Activated naive CD8-positive, alpha-beta T cell treated with anti-CD3 and anti-CD28 coated beads for 36 hours (primary cell): Measurements from ENCODE around the gene TIMM22. TPM values are rescaled to one million over a fixed set of nuclear protein-coding genes. Genes with fewer than 3 reads are reported as not detected.

Experiments
- DNase-seq: peaks from one replicate; pipeline ENCODE4 v3.0.0; 2021
- H3K27ac Mint-ChIP-seq: one replicate; pipeline ENCODE4 v1.8.0; 2022; ENCODE audit warnings: mild to moderate bottlenecking, moderate library complexity, mixed read lengths
- H3K27me3 Mint-ChIP-seq: one replicate; pipeline ENCODE4 v1.8.0; 2022; ENCODE audit warnings: mild to moderate bottlenecking, mixed read lengths
- H3K36me3 Mint-ChIP-seq: one replicate; pipeline ENCODE4 v1.8.0; 2021; ENCODE audit warnings: mild to moderate bottlenecking, mixed read lengths
- H3K4me1 Mint-ChIP-seq: one replicate; pipeline ENCODE4 v1.8.0; 2021; ENCODE audit warnings: mixed read lengths
- H3K4me3 Mint-ChIP-seq: one replicate; pipeline ENCODE4 v1.8.0; 2022; ENCODE audit warnings: mild to moderate bottlenecking, moderate library complexity, mixed read lengths
- H3K9me3 Mint-ChIP-seq: one replicate; pipeline ENCODE4 v1.8.0; 2022; ENCODE audit warnings: mixed read lengths
- total RNA-seq, 2 experiments: library from RNA; stranded (reverse); gene quantifications; one replicate each; pipeline ENCODE4 v1.2.3, GENCODE V29; 2021

TIMM22 gene
- total RNA-seq, 2 experiments from 2014 or later: 15.4 to 16.9 TPM

DNA sequence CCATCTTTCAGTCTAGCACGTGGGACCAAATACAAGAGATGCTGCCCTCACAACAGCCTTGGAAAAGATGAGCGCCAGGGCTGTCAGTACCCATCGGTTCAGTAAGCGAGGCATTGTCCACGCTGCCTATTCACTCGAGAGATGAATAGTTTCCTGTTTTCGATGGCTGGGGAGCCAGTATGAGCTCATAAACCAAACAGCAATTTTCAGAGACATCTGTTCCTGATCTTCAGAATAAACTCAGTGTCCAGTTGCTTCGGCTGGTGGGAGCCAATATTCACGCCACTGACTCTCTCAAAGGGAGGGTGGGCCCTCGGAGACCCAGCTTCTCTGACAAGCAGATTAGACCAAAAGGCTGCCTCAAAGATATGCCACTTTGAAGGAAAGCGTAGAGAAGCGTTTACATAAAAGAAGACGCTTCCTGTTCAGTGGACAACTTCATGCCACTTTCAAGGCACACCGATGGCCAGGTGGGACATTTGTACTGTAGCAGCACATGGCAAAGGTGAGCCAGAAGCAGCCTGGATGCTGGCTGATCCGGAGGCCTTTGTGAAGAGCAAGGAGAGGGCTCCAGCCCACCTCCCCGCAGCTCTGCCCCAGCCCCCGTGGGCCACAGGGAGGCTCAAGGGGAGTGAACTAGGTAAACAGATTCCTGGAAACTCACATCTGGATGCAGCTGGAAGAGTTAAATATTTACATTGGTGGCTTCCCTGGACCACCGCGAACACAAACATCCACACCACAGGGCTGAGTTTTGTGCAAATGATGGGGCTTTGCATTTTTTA lies 6.0 kb downstream of the TIMM22 start:
- Mint-ChIP-seq H3K4me1 (peaks cover 26% of the 10 kb centered on the region), H3K27me3 (no peaks in the 10 kb centered on the region), H3K4me3 (no peak overlapping the region), H3K27ac (no peak overlapping the region), H3K9me3 (no peaks in the 10 kb centered on the region), H3K36me3 (peaks cover 18% of the 10 kb centered on the region)
- no peak for DNase-seq

DNA sequence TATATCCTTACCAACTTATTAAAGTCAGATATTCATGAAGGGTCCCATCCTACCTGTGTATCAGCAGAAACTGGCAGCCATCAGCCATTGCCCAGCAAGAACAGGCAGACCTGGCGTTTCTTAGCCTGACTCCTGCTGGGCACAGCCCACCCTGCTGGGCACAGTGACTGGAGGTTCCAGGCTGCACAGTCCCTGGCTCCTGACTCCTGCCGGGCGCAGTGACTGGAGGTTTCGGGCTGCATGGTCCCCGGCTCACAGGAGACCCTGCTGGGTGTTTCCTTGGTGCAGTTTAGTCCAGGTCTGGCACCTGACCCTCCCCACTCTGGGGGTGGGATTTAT lies 6.7 kb downstream of the TIMM22 start:
- no peak for DNase-seq
- H3K36me3 Mint-ChIP-seq: peaks cover 16% of the 10 kb centered on the region
- no peaks in the 10 kb centered on the region for H3K27me3 Mint-ChIP-seq
- no peak overlapping the region for H3K4me3 Mint-ChIP-seq
- peaks cover 21% of the 10 kb centered on the region for H3K4me1 Mint-ChIP-seq
- no peak overlapping the region for H3K27ac Mint-ChIP-seq
- no peaks in the 10 kb centered on the region for H3K9me3 Mint-ChIP-seq

DNA sequence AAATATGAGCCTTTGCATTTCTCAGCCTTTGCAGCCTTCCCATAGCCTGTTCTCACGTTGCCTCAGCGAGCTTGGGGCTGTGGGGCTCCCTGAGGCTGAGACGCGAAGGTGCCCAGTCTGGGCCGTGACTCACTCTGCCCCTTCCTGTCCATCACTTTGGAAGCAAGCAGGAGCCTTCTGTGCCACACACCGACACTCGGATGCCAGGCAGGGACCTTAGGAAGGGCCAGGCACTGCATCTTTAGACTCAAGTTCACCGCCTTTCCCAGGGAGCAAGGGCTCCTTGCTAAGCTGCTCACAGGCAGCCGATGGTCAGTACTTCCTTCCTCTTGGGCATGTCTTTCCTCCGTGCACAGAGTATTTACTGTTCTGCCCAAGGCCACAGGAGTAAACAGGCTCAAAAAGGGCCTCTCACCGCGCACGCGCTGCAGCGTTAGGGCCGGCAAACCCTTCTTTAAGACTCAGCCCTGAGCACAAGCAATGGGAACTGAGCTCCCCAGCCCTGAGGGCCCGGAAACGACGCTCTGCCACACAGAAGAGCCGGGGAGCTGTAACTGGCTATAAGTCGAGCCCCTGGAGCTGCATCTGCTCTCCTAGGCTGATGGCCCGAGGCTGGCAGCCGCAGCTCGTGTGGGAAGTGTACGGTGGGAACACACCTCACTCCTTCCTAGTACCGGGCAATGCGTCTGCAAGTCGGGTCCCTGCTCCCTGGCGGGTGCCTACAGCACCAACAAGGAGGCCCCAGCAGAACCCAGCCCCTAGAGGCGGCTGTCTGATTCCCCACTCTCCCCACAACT lies 7.2 kb downstream of the TIMM22 start:
- Mint-ChIP-seq H3K27me3 (no peaks in the 10 kb centered on the region), H3K4me3 (no peak overlapping the region), H3K36me3 (peaks cover 16% of the 10 kb centered on the region), H3K9me3 (no peaks in the 10 kb centered on the region), H3K4me1 (peaks cover 16% of the 10 kb centered on the region), H3K27ac (no peak overlapping the region)
- DNase-seq: no peak

DNA sequence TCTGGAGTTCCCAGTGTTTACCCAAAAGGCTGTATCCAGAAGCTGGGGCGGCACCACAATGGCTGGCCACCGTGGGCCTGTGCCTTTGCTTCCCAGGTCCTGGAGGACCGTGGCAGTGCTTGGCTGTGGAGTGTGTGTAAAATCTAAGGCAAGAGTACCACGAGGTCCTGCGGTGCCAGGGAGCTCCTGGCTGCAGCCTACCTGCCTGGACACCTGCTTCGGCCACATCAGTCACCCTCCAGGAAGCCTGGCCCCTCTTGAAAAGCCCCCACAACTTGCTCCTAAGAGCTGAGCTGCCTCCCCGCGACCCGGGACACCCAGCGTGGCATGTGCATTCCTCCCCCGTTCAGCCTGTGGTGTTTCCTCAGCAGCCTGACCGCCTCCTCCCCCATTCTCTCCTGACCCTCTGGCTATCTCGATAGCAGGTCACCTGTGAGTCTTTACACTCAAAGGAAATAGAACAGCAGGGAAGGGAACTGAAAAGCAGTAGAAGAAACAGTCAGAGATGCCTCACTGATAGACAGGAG lies 7.9 kb downstream of the TIMM22 start:
- H3K36me3 Mint-ChIP-seq: peaks cover 11% of the 10 kb centered on the region
- H3K4me3 Mint-ChIP-seq: no peak overlapping the region
- no peaks in the 10 kb centered on the region for H3K9me3 Mint-ChIP-seq
- DNase-seq: no peak
- peaks cover 12% of the 10 kb centered on the region for H3K4me1 Mint-ChIP-seq
- H3K27ac Mint-ChIP-seq: no peak overlapping the region
- H3K27me3 Mint-ChIP-seq: no peaks in the 10 kb centered on the region

DNA sequence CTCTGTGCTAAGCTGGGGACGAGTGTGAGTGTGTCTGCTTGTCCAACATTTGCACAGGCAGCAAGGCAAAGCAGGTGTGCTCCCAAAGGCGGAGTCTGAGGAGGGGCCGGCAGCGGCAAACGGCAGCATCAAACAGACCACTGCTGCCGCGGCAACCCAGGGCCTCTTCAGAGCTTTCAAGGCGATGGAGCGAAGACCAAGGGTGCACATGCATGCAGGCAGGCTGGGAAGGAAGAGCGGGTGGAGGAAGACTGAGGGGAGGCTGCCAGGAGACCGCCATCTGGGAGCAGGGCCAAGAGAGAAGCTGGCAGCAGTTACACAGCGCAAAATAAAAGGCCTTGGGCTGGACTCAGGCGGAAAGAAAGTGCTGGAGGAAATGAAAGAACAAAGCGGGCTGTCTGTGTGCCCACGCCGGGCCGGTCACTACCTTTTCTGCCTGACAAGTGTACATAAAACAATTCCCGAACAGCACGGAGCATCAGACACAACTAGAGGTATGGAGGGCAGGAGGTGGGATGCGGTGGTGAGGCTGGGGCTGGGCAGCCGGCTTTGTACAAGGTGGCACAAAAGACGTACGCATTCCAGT lies 8.5 kb downstream of the TIMM22 start:
- DNase-seq: no peak
- Mint-ChIP-seq H3K9me3 (no peaks in the 10 kb centered on the region), H3K36me3 (peaks cover 8% of the 10 kb centered on the region), H3K4me3 (peak overlapping the region; percentile 22), H3K27ac (peak overlapping the region; percentile 47), H3K27me3 (no peaks in the 10 kb centered on the region), H3K4me1 (peaks cover 12% of the 10 kb centered on the region)

DNA sequence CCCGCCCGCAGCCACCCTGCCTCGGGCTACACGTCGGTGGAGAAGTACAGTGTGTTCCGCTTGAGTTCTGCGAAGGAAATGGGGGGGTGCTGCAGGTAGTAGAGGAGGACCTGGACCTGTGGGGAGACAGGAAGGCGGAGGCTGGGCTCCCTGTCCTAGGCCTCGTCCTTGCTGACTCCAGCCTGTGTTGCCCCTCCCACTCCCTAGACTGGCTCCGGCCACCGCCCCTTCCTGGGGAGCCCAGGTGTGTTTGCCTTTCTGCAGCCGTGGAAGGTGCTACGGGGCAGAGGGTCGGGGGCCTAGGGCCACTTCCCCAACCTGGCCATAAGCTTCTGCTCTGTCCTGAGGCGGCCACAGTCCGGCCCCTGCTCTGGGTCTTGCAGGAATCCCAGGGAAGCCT lies 9.1 kb downstream of the TIMM22 start:
- Mint-ChIP-seq H3K4me1 (peaks cover 12% of the 10 kb centered on the region), H3K27me3 (no peaks in the 10 kb centered on the region), H3K9me3 (no peaks in the 10 kb centered on the region), H3K27ac (peak overlapping the region; percentile 47), H3K4me3 (no peak overlapping the region), H3K36me3 (peaks cover 5% of the 10 kb centered on the region)
- no peak for DNase-seq

DNA sequence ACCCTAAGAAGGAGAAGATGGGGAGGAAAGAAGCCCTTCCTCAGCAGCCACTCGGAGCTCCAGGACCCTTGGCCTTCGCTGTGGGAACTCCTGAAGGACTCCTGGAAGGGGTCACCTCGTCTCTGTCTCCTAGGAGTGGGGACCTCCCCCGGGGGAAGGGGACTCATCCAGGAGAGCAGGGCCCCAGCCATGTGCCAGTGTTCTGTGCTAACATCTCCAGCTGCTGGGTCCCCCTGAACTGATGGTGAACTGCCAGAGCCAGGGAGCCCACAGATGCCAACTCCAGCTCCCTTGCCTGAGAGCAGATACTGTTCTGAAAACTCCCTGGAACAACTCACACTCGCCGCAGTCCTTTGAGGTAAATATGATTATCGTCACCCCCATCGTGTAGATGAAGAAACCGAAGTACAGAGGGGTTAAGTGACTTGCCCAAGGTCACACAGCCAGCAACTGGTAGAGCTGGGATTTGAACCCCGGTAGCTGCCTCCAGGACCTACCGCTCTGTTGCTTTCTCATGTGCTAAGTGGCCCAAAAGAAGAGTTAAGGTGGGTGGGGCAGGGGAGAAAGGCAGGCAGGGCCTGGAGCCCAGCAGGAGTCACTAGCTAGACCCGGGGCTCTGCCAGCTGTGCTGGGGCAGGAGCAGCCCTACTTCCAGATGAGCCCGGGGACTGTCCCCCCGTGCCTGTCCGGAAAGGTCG lies 10.5 kb downstream of the TIMM22 start:
- no peak overlapping the region for H3K27ac Mint-ChIP-seq
- no peaks in the 10 kb centered on the region for H3K9me3 Mint-ChIP-seq
- no peak overlapping the region for H3K4me3 Mint-ChIP-seq
- no peaks in the 10 kb centered on the region for H3K27me3 Mint-ChIP-seq
- DNase-seq: no peak
- peaks cover 12% of the 10 kb centered on the region for H3K4me1 Mint-ChIP-seq
- H3K36me3 Mint-ChIP-seq: no peaks in the 10 kb centered on the region

DNA sequence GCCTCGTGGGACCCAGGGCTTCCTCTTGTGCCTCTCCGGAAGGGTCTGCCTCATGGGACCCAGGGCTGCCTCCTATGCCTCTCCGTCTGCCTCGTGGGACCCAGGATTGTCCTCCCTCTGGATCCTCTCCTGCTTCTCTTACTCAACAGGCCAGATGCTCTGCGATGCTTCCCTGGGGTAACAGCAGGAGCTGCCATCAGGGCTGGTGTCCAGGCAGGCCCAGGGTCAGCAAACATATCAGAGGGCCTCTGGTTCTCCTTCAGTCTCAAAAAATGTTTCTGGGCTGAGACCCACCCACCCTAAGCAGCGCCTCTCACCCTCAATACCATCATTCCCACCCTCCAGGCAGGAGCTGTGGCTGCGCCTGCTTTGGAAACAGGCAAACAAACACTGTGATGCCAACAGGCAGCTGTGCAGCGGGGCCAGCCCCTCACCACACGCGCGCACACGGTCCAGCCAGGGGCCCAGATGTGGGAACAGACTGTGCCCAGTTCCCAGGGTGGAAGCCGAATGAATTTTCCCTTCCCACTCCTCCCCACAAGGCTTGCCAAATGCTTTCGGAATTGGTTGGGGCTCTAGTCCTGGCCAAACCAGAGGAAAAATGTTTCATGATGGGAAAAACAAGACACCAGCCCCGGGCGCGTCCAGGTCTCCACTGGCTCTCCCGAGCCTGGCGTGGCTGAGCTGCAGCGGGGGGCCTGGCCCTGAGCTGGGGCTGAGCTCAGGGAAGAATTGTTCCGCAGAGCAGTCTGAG lies 11.3 kb downstream of the TIMM22 start:
- H3K9me3 Mint-ChIP-seq: no peaks in the 10 kb centered on the region
- H3K4me1 Mint-ChIP-seq: peaks cover 12% of the 10 kb centered on the region
- H3K27me3 Mint-ChIP-seq: no peaks in the 10 kb centered on the region
- H3K36me3 Mint-ChIP-seq: no peaks in the 10 kb centered on the region
- H3K27ac Mint-ChIP-seq: no peak overlapping the region
- no peak for DNase-seq
- no peak overlapping the region for H3K4me3 Mint-ChIP-seq

DNA sequence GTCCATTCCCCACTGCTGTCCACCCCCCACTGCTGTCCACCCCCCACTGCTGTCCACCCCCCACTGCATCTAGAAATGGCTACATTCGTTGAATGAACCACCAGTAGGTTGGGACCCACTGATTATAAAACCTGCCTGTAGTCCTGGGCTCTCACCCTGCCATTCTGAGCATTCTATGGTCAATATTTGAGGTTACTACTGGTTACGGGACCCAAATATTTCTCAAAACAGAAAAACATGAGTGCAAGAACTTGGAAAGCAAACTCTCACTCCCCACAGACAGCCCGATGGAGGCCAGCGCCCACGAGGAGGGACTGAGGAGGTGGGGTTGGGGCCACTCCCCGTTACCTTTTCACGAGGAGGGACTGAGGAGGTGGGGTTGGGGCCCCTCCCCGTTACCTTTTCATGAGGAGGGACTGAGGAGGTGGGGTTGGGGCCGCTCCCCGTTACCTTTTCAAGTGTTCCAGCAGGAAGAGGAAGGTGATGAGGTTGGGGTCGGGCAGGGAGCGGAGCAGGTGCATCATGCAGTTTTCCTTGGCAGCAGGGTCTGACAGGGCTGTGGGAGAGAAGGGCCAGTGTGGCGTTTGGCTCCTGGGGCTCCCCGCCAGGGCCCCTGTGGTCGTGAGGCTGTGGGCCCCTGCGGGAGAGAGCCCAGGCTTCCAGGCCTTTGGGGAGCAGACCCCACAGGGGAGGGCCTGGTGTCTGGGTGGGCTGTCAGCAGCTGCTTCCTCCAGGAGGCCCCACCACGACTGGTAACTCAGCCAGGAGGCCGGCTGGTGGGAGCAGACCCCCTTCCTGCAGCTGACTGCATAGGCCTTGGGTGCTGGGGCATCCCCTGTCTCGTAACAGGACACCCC lies 12.5 kb downstream of the TIMM22 start:
- DNase-seq: no peak
- no peaks in the 10 kb centered on the region for H3K9me3 Mint-ChIP-seq
- H3K27ac Mint-ChIP-seq: no peak overlapping the region
- no peaks in the 10 kb centered on the region for H3K27me3 Mint-ChIP-seq
- no peaks in the 10 kb centered on the region for H3K36me3 Mint-ChIP-seq
- H3K4me1 Mint-ChIP-seq: peaks cover 12% of the 10 kb centered on the region
- no peak overlapping the region for H3K4me3 Mint-ChIP-seq

DNA sequence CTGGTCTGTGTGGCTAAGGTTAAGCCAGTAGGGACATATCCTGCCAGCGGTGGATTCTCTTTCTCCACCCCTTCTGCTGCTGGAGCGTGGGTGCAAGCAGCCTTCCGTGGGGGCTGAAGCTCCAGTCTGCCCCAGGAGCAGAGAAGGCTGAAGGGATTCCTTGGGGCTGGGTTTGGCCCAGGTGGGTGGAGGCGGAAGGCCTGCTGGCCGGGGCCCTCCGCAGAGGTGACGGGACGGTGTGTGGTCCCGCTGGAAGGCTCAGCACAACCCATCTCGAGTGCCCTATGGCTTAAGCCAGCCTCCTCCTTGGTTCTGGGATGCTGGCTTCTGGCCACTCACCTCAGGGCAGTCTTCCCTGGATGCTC lies 13.1 kb downstream of the TIMM22 start:
- Mint-ChIP-seq H3K27me3 (no peaks in the 10 kb centered on the region), H3K36me3 (no peaks in the 10 kb centered on the region), H3K4me1 (peaks cover 10% of the 10 kb centered on the region), H3K27ac (no peak overlapping the region), H3K9me3 (no peaks in the 10 kb centered on the region), H3K4me3 (no peak overlapping the region)
- no peak for DNase-seq

DNA sequence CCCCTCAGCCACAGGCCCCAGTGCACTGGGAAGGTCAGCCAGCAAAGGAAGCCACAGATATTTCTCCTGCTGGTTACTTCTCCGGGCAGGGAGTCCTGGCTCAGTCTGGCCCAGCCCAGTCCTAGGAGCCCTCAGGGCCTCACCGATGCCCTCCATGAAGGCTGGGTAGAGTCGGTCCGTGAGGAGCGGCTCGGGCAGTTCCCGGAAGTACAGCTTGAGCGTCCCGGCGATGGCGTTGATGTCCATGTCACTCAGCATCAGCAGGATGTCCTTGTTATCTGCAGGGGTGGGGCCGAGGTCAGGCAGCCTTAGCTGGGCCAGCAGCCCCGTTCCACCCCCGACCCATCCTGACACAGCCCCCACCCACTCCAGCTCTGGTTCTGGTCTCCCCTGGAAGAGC lies 13.7 kb downstream of the TIMM22 start:
- DNase-seq: no peak
- no peaks in the 10 kb centered on the region for H3K36me3 Mint-ChIP-seq
- no peaks in the 10 kb centered on the region for H3K9me3 Mint-ChIP-seq
- no peak overlapping the region for H3K27ac Mint-ChIP-seq
- peaks cover 4% of the 10 kb centered on the region for H3K4me1 Mint-ChIP-seq
- no peaks in the 10 kb centered on the region for H3K27me3 Mint-ChIP-seq
- H3K4me3 Mint-ChIP-seq: no peak overlapping the region

DNA sequence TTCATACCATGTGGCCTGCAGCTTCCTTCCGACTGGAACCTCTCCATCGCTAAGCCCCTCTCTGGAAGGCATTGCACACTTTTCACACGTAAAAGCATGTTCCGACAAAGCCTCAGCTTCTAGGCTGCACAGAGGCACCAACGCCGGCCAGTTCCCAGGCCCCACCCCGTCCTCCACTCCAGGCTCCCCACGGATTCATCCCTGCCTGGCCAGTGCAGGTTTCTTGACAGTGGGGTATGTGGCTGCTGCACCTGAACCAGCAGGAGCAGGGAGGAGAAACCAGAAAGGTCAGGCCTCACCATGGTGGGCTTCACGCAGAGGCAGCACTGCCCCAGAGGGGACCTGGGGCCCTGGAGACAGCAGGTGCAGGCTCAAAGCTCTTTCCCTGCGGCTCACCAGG lies 14.2 kb downstream of the TIMM22 start:
- H3K4me3 Mint-ChIP-seq: no peak overlapping the region
- H3K27ac Mint-ChIP-seq: no peak overlapping the region
- no peaks in the 10 kb centered on the region for H3K4me1 Mint-ChIP-seq
- no peaks in the 10 kb centered on the region for H3K9me3 Mint-ChIP-seq
- DNase-seq: no peak
- H3K27me3 Mint-ChIP-seq: no peaks in the 10 kb centered on the region
- H3K36me3 Mint-ChIP-seq: no peaks in the 10 kb centered on the region

DNA sequence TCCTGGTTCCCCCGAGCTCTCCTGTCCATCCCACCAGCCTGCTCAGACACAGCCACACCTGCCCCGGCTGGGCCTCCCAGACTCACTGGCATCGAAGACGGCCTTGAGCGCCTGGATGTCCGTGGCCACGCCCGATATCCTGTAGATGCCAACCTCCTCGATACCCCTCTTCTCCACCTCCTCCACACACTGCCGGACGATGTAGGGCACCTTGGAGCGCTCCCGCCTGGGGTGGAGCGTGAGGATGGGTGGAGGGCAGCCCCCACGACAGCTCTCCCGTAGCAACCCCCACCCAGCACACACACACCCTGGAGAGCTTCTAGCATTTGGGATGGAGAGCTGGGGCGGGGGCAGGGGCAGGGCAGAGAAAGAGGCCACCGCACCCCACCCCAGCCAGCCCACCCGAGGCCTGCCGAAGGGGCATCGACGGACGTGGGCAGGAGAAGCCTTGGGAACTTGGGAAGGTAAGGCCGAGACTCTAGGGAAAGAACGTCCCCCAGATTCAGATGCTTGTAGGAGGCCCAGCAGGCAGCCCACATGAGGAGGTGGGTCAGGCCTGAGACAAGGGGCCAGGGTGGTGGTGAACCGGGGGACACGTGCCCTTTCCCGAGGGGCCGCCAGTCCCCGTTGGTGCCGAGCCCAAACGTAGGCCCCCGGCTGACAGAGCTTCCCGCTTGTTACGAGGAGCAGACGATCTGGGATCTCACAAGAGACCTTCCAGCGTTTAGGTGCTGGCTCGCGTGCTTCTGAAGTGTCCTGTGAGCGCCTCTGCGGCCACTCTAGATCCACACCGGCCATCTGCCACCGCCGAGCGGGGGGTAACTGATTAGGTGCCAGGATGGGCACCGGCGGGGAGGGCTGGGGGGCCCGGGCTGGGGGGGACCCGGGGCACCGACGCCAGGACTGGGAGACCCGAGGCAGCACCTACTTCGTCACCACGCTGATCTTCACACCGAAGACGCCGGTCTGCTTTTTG lies 15.1 kb downstream of the TIMM22 start:
- DNase-seq: no peak
- Mint-ChIP-seq H3K4me1 (no peaks in the 10 kb centered on the region), H3K36me3 (no peaks in the 10 kb centered on the region), H3K27me3 (no peaks in the 10 kb centered on the region), H3K4me3 (no peak overlapping the region), H3K27ac (no peak overlapping the region), H3K9me3 (no peaks in the 10 kb centered on the region)
